Ishikawa (cell line): Measurements from ENCODE around the gene CEP55.

ENCODE experiments used
- EP300 ChIP-seq: IDR thresholded peaks from 2 replicates; pipeline ENCODE4 v1.6.1; 2012; ENCODE audit warnings: borderline replicate concordance
- TAF1 ChIP-seq: IDR thresholded peaks from 2 replicates; pipeline ENCODE4 v1.6.1; 2012; ENCODE audit warnings: low read depth, mild to moderate bottlenecking

- TF ChIP-seq EP300 (no peak), TAF1 (no peak)
Measured at GRCh38 chr10:93548376-93549071, 52.1 kb downstream of the CEP55 start.
